Measurements from ENCODE around the gene BACH2. TPM values are rescaled to one million over a fixed set of nuclear protein-coding genes. Genes with fewer than 3 reads are reported as not detected.

The BACH2 gene
- total and polyA plus RNA-seq, 2 of the 8 experiments (the other 6 are each of a cell fraction or from before 2014, with no cell fraction given), result 1.9 to 5.9 TPM

DNA sequence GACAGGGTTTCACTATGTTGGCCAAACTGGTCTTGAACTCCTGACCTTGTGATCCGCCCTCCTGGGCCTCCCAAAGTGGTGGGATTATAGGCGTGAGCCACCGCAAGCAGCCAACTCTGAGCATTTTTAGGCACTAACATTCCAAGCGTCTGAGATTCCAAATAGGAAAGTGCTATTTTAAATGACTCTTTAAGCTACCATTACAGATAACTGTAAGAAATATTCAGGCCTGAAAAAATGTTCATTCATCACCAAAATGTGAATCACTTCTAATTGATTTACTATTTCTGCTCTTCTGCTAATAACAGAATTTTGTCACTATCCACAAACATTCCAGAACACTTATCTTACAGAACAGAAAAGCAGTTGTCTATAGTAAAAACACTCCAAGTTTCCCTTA, 106.5 kb downstream of the BACH2 start:
- DNase-seq (ENCODE audit: low read depth in 1 of 2, low spot score in 2 of 2), result no peak
- Histone ChIP-seq H3K79me2 (ENCODE audit: control insufficient read depth in 1 of 2, insufficient read depth in 2 of 2, low read length in 2 of 2) (no peaks in the 10 kb centered on the region), H4K8ac (ENCODE audit: extremely low read depth, insufficient read depth, low read length) (no peak overlapping the region; the same call in 1 of the 2 replicates), H2BK120ac (replicated peaks; ENCODE audit: low read depth, low read length) (no peak overlapping the region), H3K18ac (ENCODE audit: extremely low read depth, low read length) (no peak overlapping the region), H3K79me1 (ENCODE audit: low read depth, low read length) (no peaks in the 10 kb centered on the region; the same call in 1 of the 2 replicates), H4K20me1 (replicated peaks in 1 of 2; ENCODE audit: control insufficient read depth in 1 of 2, insufficient read depth in 2 of 2, low read length in 2 of 2) (peaks cover 0 to 3% of the 10 kb centered on the region in 2 experiments), H2BK20ac (ENCODE audit: low read length) (no peak overlapping the region), H3K14ac (ENCODE audit: insufficient read length) (no peak overlapping the region), H2BK5ac (ENCODE audit: low read depth, low read length) (no peak overlapping the region), H2AFZ (ENCODE audit: low read length) (no peak overlapping the region), H3K23ac (ENCODE audit: insufficient read length) (no peak overlapping the region), H2AK5ac (ENCODE audit: low read depth, low read length) (no peak overlapping the region), H2BK12ac (ENCODE audit: low read depth, low read length) (no peak overlapping the region), H3K27me3 (replicated peaks in 1 of 4; ENCODE audit: control insufficient read depth in 3 of 4, extremely low read depth in 1 of 4, insufficient read depth in 3 of 4, low read length in 3 of 4) (no peaks in the 10 kb centered on the region), H3K56ac (replicated peaks; ENCODE audit: insufficient read length, low read depth, low read length) (no peak overlapping the region), H3K23me2 (ENCODE audit: low read depth, low read length) (no peaks in the 10 kb centered on the region), H4K5ac (ENCODE audit: insufficient read length, low read depth, low read length) (no peak overlapping the region), H4K91ac (replicated peaks; ENCODE audit: insufficient read length, low read length) (no peak overlapping the region), H3K4me1 (replicated peaks in 1 of 4; ENCODE audit: control insufficient read depth in 3 of 4, insufficient read depth in 4 of 4, low read length in 3 of 4) (peaks cover 0 to 9% (median 2%) of the 10 kb centered on the region in 4 experiments; a peak in 3 of 7 replicates), H3K27ac (ENCODE audit: low read depth, low read length) (no peak overlapping the region), H3K4me2 (ENCODE audit: insufficient read depth in 1 of 2, low read depth in 2 of 2, low read length in 2 of 2) (no peak overlapping the region), H3K4ac (replicated peaks; ENCODE audit: insufficient read length, low read depth, low read length) (no peak overlapping the region), H3K36me3 (ENCODE audit: control insufficient read depth in 2 of 4, insufficient read depth in 4 of 4, low read length in 3 of 4) (no peaks in the 10 kb centered on the region), H3K4me3 (ENCODE audit: extremely low read depth in 1 of 4, insufficient read depth in 2 of 4, low read depth in 3 of 4, low read length in 4 of 4) (no peak overlapping the region), H3K9me3 (ENCODE audit: insufficient read depth in 2 of 2, low read depth in 1 of 2, low read length in 1 of 2) (no peaks in the 10 kb centered on the region), H2BK15ac (ENCODE audit: low read length) (no peak overlapping the region), H3K9ac (replicated peaks in 1 of 4; ENCODE audit: extremely low read depth in 1 of 4, low read depth in 3 of 4, low read length in 3 of 4) (no peak overlapping the region)
- ChIA-PET POLR2A (ENCODE audit: partially characterized antibody) (no interaction called here), CTCF (ENCODE audit: partially characterized antibody) (interaction anchor here (1.0 to 1.3 kb wide), 4 partner anchors 14 to 249 kb away, joined by 3 to 5 read pairs (median 4); no protein-coding TSS in a partner anchor)
- WGBS, 2 experiments (ENCODE audit: extremely low coverage in 1 of 2, insufficient coverage in 1 of 2, insufficient read length in 1 of 2, insufficient replicate concordance in 2 of 2, low coverage in 1 of 2, low lambda C conversion rate in 2 of 2, missing lambda C conversion rate in 1 of 2), result 94% methylated on average over 4 of the region's 4 CpGs; no CpG with 5 or more reads in 1 of the 2 experiments
- FAIRE-seq, result no peak
- TF ChIP-seq CBX5 (IDR thresholded peaks at IDR 0.05; ENCODE audit: low read depth, low read length) (no peak), HDAC2 (IDR thresholded peaks at IDR 0.05; ENCODE audit: borderline replicate concordance in 1 of 2, low read depth in 2 of 2, low read length in 2 of 2) (no peak), RFX5 (IDR thresholded peaks at IDR 0.05; ENCODE audit: borderline replicate concordance, low read depth, low read length) (no peak), TCF12 (IDR thresholded peaks at IDR 0.05; ENCODE audit: low read depth, low read length) (no peak), POLR2AphosphoS5 (IDR thresholded peaks at IDR 0.05; ENCODE audit: low read depth, low read length) (no peak), HDAC6 (IDR thresholded peaks at IDR 0.05; ENCODE audit: low read depth, low read length) (no peak), BCL11A (IDR thresholded peaks at IDR 0.05; ENCODE audit: low read depth in 2 of 2, low read length in 2 of 2) (no peak), KDM4A (IDR thresholded peaks at IDR 0.05; ENCODE audit: low read depth, low read length, severe bottlenecking) (no peak), CREB1 (IDR thresholded peaks at IDR 0.05) (no peak), EP300 (IDR thresholded peaks at IDR 0.05; ENCODE audit: borderline replicate concordance in 1 of 2, low read depth in 2 of 2, low read length in 2 of 2) (no peak), CHD1 (IDR thresholded peaks at IDR 0.05; ENCODE audit: low read depth, low read length) (no peak), CTBP2 (IDR thresholded peaks at IDR 0.05; ENCODE audit: borderline replicate concordance, insufficient read depth, insufficient read length, low read length) (no peak)
